Stimulated activated naive CD8-positive, alpha-beta T cell treated with anti-CD3 and anti-CD28 coated beads, Interleukin-15, Interleukin-2, amounts not matched to agents 100 ng/mL and 50 ng/mL, for 24 hours (primary cell): ENCODE measurements around the gene STK39.

Experiments
- H3K27ac Mint-ChIP-seq: one replicate; pipeline ENCODE4 v1.8.0; 2021; ENCODE audit warnings: mild to moderate bottlenecking, mixed read lengths
- H3K27me3 Mint-ChIP-seq: one replicate; pipeline ENCODE4 v1.8.0; 2021; ENCODE audit warnings: mixed read lengths
- H3K36me3 Mint-ChIP-seq: one replicate; pipeline ENCODE4 v1.8.0; 2021; ENCODE audit warnings: low read depth, mixed read lengths
- H3K4me1 Mint-ChIP-seq: one replicate; pipeline ENCODE4 v1.8.0; 2021; ENCODE audit warnings: low read depth, mixed read lengths
- H3K4me3 Mint-ChIP-seq: one replicate; pipeline ENCODE4 v1.8.0; 2021; ENCODE audit warnings: mild to moderate bottlenecking, mixed read lengths
- H3K9me3 Mint-ChIP-seq: one replicate; pipeline ENCODE4 v1.8.0; 2021; ENCODE audit warnings: mixed read lengths

STK39 gene

GRCh38 chr2:167980439-167980838 lies 267.0 kb downstream of the STK39 start:
- Mint-ChIP-seq H3K9me3 (no peaks in the 10 kb centered on the region), H3K27me3 (no peaks in the 10 kb centered on the region), H3K36me3 (peaks cover 58% of the 10 kb centered on the region), H3K4me1 (no peaks in the 10 kb centered on the region), H3K27ac (no peak overlapping the region), H3K4me3 (no peak overlapping the region)

- Mint-ChIP-seq H3K9me3 (peaks cover 6% of the 10 kb centered on the region), H3K27me3 (no peaks in the 10 kb centered on the region), H3K36me3 (peaks cover 51% of the 10 kb centered on the region)
Measured at GRCh38 chr2:167972746-167973145, 274.6 kb downstream of the STK39 start.

GRCh38 chr2:167972020-167972419 lies 275.4 kb downstream of the STK39 start:
- Mint-ChIP-seq H3K27ac (no peak overlapping the region), H3K9me3 (peaks cover 6% of the 10 kb centered on the region), H3K4me3 (no peak overlapping the region), H3K36me3 (peaks cover 44% of the 10 kb centered on the region), H3K4me1 (no peaks in the 10 kb centered on the region), H3K27me3 (no peaks in the 10 kb centered on the region)

More at GRCh38 chr2:167972746-167973145, 274.6 kb downstream of the STK39 start:
- Mint-ChIP-seq H3K27ac (no peak overlapping the region), H3K4me3 (no peak overlapping the region), H3K4me1 (no peaks in the 10 kb centered on the region)

GRCh38 chr2:167966937-167967913 lies 280.2 kb downstream of the STK39 start:
- Mint-ChIP-seq H3K4me3 (no peak overlapping the region), H3K27ac (no peak overlapping the region), H3K36me3 (peaks cover 40% of the 10 kb centered on the region), H3K4me1 (peaks cover 4% of the 10 kb centered on the region), H3K27me3 (no peaks in the 10 kb centered on the region), H3K9me3 (no peaks in the 10 kb centered on the region)

GRCh38 chr2:167965907-167966761 lies 281.3 kb downstream of the STK39 start:
- H3K27ac Mint-ChIP-seq = no peak overlapping the region
- H3K4me3 Mint-ChIP-seq = no peak overlapping the region
- no peaks in the 10 kb centered on the region for H3K9me3 Mint-ChIP-seq
- H3K27me3 Mint-ChIP-seq = no peaks in the 10 kb centered on the region
- peaks cover 39% of the 10 kb centered on the region for H3K36me3 Mint-ChIP-seq
- H3K4me1 Mint-ChIP-seq = peaks cover 4% of the 10 kb centered on the region

- Mint-ChIP-seq H3K27me3 (no peaks in the 10 kb centered on the region), H3K27ac (no peak overlapping the region), H3K4me1 (peaks cover 4% of the 10 kb centered on the region), H3K9me3 (no peaks in the 10 kb centered on the region), H3K4me3 (no peak overlapping the region), H3K36me3 (peaks cover 41% of the 10 kb centered on the region)
Measured at GRCh38 chr2:167964650-167965413, 282.6 kb downstream of the STK39 start.

GRCh38 chr2:167963899-167964649 lies 283.3 kb downstream of the STK39 start:
- Mint-ChIP-seq H3K27me3 (no peaks in the 10 kb centered on the region), H3K9me3 (no peaks in the 10 kb centered on the region), H3K36me3 (peaks cover 47% of the 10 kb centered on the region), H3K4me1 (peaks cover 4% of the 10 kb centered on the region), H3K27ac (no peak overlapping the region), H3K4me3 (no peak overlapping the region)

GRCh38 chr2:167962436-167963226 lies 284.8 kb downstream of the STK39 start:
- H3K4me3 Mint-ChIP-seq = no peak overlapping the region
- H3K9me3 Mint-ChIP-seq = no peaks in the 10 kb centered on the region
- no peaks in the 10 kb centered on the region for H3K27me3 Mint-ChIP-seq
- peaks cover 53% of the 10 kb centered on the region for H3K36me3 Mint-ChIP-seq
- H3K4me1 Mint-ChIP-seq = peaks cover 4% of the 10 kb centered on the region
- H3K27ac Mint-ChIP-seq = no peak overlapping the region

- Mint-ChIP-seq H3K4me1 (peaks cover 4% of the 10 kb centered on the region), H3K27ac (no peak overlapping the region), H3K36me3 (peaks cover 57% of the 10 kb centered on the region), H3K27me3 (no peaks in the 10 kb centered on the region), H3K4me3 (no peak overlapping the region), H3K9me3 (no peaks in the 10 kb centered on the region)
Measured at GRCh38 chr2:167961536-167962048, 285.8 kb downstream of the STK39 start.

GRCh38 chr2:167960089-167960747 lies 287.2 kb downstream of the STK39 start:
- H3K27me3 Mint-ChIP-seq = no peaks in the 10 kb centered on the region
- H3K27ac Mint-ChIP-seq = no peak overlapping the region
- H3K36me3 Mint-ChIP-seq = peaks cover 55% of the 10 kb centered on the region
- H3K9me3 Mint-ChIP-seq = no peaks in the 10 kb centered on the region
- H3K4me1 Mint-ChIP-seq = no peaks in the 10 kb centered on the region
- no peak overlapping the region for H3K4me3 Mint-ChIP-seq

GRCh38 chr2:167957662-167958061 lies 289.7 kb downstream of the STK39 start:
- no peak overlapping the region for H3K4me3 Mint-ChIP-seq
- H3K9me3 Mint-ChIP-seq = no peaks in the 10 kb centered on the region
- peaks cover 45% of the 10 kb centered on the region for H3K36me3 Mint-ChIP-seq
- H3K27ac Mint-ChIP-seq = no peak overlapping the region
- no peaks in the 10 kb centered on the region for H3K4me1 Mint-ChIP-seq
- no peaks in the 10 kb centered on the region for H3K27me3 Mint-ChIP-seq

GRCh38 chr2:167955264-167955906 lies 292.0 kb downstream of the STK39 start:
- Mint-ChIP-seq H3K27ac (no peak overlapping the region), H3K4me3 (no peak overlapping the region), H3K4me1 (no peaks in the 10 kb centered on the region), H3K36me3 (peaks cover 29% of the 10 kb centered on the region), H3K9me3 (no peaks in the 10 kb centered on the region), H3K27me3 (no peaks in the 10 kb centered on the region)
